ENCODE results near the gene DFFB. TPM values are rescaled to one million over a fixed set of nuclear protein-coding genes. Genes with fewer than 3 reads are reported as not detected.

The DFFB gene
- polyA plus RNA-seq, 3 donors: 5.9 to 14.7 (median 6.6) TPM

DNA sequence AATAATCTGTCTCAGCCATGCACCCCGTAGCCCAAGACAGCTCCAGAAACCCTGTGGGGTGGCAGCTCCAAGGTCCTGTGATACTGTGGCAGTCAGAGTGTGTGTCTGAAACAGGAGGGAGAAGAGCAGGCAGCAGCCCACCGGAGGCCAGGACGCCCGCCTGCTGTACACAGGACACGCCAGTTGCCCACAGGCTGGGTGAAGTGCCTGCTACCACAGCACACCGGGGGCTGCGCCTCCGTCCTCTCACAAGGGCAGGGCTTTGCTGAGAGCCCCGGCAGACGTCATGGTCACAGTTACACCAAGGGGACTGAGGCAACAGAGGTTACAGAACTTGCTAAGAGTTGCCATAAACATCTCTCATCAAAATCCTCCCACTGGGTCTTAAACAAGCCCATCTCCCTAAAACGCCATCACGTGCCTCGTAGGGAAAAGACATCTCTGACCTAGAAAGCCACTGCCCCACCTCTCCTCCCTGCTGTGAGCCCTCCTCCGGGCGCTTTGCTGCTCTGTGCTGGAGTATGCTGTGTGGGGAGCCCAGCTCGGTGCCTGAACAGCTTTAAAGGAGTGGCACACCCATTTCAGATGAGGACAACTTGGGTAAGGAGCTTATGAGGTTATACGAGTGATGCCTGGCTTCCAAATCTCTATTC, 37.5 kb downstream of the DFFB start:
- Mint-ChIP-seq H3K4me1 (peaks cover 41% of the 10 kb centered on the region), H3K9me3 (peaks cover 7 to 14% (median 11%) of the 10 kb centered on the region in 7 donors), H3K36me3 (peaks cover 35 to 49% of the 10 kb centered on the region in 2 donors), H3K4me3 (no peak overlapping the region), H3K27ac (peak overlapping the region in 2 of 7 donors; percentile 54 to 82), H3K27me3 (ENCODE audit: low read depth in 3 of 3) (peaks cover 0 to 2% (median 0%) of the 10 kb centered on the region in 3 donors)
- intact Hi-C loops (cut with micrococcal nuclease): loop anchor here (5.0 to 10.0 kb wide), 2 partner anchors 37 to 240 kb away; partner anchors contain the start of genes CEP104 (in 1 of the 2), DFFB (in 1 of the 2), TP73 (in 1 of the 2) and WRAP73 (in 1 of the 2)
- DNase-seq: no peak
- peaks cover 5 to 10% of the 10 kb centered on the region in 2 donors for H3K9me3 ChIP-seq (replicated peaks in 1 of 2; ENCODE audit: control insufficient read depth in 1 of 2, insufficient read depth in 1 of 2, low read length in 2 of 2)
- H3K27me3 ChIP-seq (ENCODE audit: control insufficient read depth in 2 of 2, insufficient read depth in 2 of 2, low read length in 2 of 2): no peaks in the 10 kb centered on the region
- H3K4me3 ChIP-seq (replicated peaks in 1 of 3; ENCODE audit: low read depth in 2 of 3, low read length in 3 of 3): no peak overlapping the region
- H3K4me1 ChIP-seq (ENCODE audit: control insufficient read depth in 1 of 2, insufficient read depth in 2 of 2, low read length in 2 of 2): peaks cover 36 to 46% of the 10 kb centered on the region in 2 donors
- peaks cover 70% of the 10 kb centered on the region for H3K79me2 ChIP-seq (ENCODE audit: insufficient read depth, low read length)
- no peak overlapping the region for H3K4me2 ChIP-seq (replicated peaks; ENCODE audit: extremely low read depth, low read length, poor library complexity, severe bottlenecking)
- no peak overlapping the region for H3K27ac ChIP-seq (ENCODE audit: low read depth in 1 of 2, low read length in 2 of 2)
- H3K9ac ChIP-seq (ENCODE audit: insufficient read depth, low read length, poor library complexity, severe bottlenecking): no peak overlapping the region
- no peak overlapping the region for H2AFZ ChIP-seq (ENCODE audit: insufficient read depth, low read depth, low read length, poor library complexity, severe bottlenecking)
- TF ChIP-seq, protein P1, sequence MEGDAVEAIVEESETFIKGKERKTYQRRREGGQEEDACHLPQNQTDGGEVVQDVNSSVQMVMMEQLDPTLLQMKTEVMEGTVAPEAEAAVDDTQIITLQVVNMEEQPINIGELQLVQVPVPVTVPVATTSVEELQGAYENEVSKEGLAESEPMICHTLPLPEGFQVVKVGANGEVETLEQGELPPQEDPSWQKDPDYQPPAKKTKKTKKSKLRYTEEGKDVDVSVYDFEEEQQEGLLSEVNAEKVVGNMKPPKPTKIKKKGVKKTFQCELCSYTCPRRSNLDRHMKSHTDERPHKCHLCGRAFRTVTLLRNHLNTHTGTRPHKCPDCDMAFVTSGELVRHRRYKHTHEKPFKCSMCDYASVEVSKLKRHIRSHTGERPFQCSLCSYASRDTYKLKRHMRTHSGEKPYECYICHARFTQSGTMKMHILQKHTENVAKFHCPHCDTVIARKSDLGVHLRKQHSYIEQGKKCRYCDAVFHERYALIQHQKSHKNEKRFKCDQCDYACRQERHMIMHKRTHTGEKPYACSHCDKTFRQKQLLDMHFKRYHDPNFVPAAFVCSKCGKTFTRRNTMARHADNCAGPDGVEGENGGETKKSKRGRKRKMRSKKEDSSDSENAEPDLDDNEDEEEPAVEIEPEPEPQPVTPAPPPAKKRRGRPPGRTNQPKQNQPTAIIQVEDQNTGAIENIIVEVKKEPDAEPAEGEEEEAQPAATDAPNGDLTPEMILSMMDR (IDR thresholded peaks at IDR 0.05): no peak
- peaks cover 21 to 28% of the 10 kb centered on the region in 2 donors for H3K36me3 ChIP-seq (replicated peaks in 1 of 2; ENCODE audit: control insufficient read depth in 1 of 2, insufficient read depth in 2 of 2, low read length in 2 of 2)
- WGBS (ENCODE audit: insufficient coverage): 95% methylated on average over 9 of the region's 17 CpGs
- peaks cover 31% of the 10 kb centered on the region for H4K20me1 ChIP-seq (ENCODE audit: insufficient read depth, low read length)

DNA sequence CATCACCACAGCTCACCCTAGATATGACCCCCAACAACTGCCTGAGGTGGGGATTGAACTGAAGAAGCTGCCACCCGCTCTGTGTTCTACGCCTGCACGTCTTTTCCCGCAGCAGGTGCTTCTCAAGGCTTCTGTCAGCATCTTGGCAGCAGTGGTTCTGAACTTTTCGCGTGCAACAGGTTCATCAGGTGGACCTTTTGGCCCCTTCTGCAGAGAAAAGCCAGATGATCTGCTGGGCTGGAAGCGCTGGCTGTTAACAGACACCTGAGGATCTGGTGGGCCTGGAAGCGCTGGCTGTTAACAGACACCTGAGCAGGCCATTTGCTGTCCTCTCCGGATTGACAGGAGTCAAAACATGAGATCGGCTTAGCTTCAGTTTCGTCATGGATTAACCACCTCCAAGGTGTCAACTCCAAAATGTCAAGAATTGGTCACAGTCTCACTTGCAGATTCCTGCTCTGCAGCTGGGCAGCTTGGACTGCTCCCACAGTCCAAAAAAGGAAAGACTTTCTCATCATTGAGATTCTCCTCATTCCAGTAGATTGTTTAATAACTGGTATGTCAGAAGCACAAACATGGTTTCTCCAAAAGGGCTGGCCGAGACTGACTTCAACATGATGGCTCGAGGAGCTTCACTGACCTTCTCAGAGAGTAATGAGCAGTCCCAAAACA, 38.1 kb downstream of the DFFB start:
- H3K9ac ChIP-seq (ENCODE audit: insufficient read depth, low read length, poor library complexity, severe bottlenecking): no peak overlapping the region
- Mint-ChIP-seq H3K27ac (no peak overlapping the region), H3K36me3 (peaks cover 30 to 43% of the 10 kb centered on the region in 2 donors), H3K9me3 (peaks cover 7 to 14% (median 11%) of the 10 kb centered on the region in 7 donors), H3K4me3 (no peak overlapping the region), H3K4me1 (peaks cover 34% of the 10 kb centered on the region), H3K27me3 (ENCODE audit: low read depth in 3 of 3) (peaks cover 0 to 2% (median 0%) of the 10 kb centered on the region in 3 donors)
- 99% methylated on average over 13 of the region's 13 CpGs for WGBS (ENCODE audit: insufficient coverage)
- H3K9me3 ChIP-seq (replicated peaks in 1 of 2; ENCODE audit: control insufficient read depth in 1 of 2, insufficient read depth in 1 of 2, low read length in 2 of 2): peaks cover 5 to 10% of the 10 kb centered on the region in 2 donors
- peaks cover 15 to 22% of the 10 kb centered on the region in 2 donors for H3K36me3 ChIP-seq (replicated peaks in 1 of 2; ENCODE audit: control insufficient read depth in 1 of 2, insufficient read depth in 2 of 2, low read length in 2 of 2)
- peaks cover 31 to 42% of the 10 kb centered on the region in 2 donors for H3K4me1 ChIP-seq (ENCODE audit: control insufficient read depth in 1 of 2, insufficient read depth in 2 of 2, low read length in 2 of 2)
- H4K20me1 ChIP-seq (ENCODE audit: insufficient read depth, low read length): peaks cover 31% of the 10 kb centered on the region
- H3K4me3 ChIP-seq (replicated peaks in 1 of 3; ENCODE audit: low read depth in 2 of 3, low read length in 3 of 3): no peak overlapping the region
- H3K79me2 ChIP-seq (ENCODE audit: insufficient read depth, low read length): peaks cover 72% of the 10 kb centered on the region
- DNase-seq: no peak
- no peak overlapping the region for H2AFZ ChIP-seq (ENCODE audit: insufficient read depth, low read depth, low read length, poor library complexity, severe bottlenecking)
- H3K27ac ChIP-seq (ENCODE audit: low read depth in 1 of 2, low read length in 2 of 2): no peak overlapping the region
- TF ChIP-seq, protein P1 (IDR thresholded peaks at IDR 0.05): no peak
- intact Hi-C loops (cut with micrococcal nuclease): loop anchor here (5.0 to 10.0 kb wide), 2 partner anchors 38 to 241 kb away; partner anchors contain the start of genes CEP104 (in 1 of the 2), DFFB (in 1 of the 2), TP73 (in 1 of the 2) and WRAP73 (in 1 of the 2)
- no peak overlapping the region for H3K4me2 ChIP-seq (replicated peaks; ENCODE audit: extremely low read depth, low read length, poor library complexity, severe bottlenecking)
- H3K27me3 ChIP-seq (ENCODE audit: control insufficient read depth in 2 of 2, insufficient read depth in 2 of 2, low read length in 2 of 2): no peaks in the 10 kb centered on the region

All from CD14-positive monocyte (primary cell).